ENCODE measurements around the gene SLC9A5.

Gene SLC9A5

GRCh38 chr16:67206838-67207248 is 41.9 kb upstream of the SLC9A5 start:
- Histone ChIP-seq H3K4me3 (ENCODE audit: low read depth, low read length, poor library complexity, severe bottlenecking) (no peak overlapping the region), H3K79me2 (ENCODE audit: insufficient read depth, low read length) (no peaks in the 10 kb centered on the region), H3K4me2 (ENCODE audit: low read length) (no peak overlapping the region), H3K4me1 (ENCODE audit: insufficient read depth, low read length, severe bottlenecking) (no peaks in the 10 kb centered on the region), H3K36me3 (ENCODE audit: insufficient read depth, low read length) (peaks cover 26% of the 10 kb centered on the region), H4K20me1 (ENCODE audit: insufficient read depth, low read length) (no peaks in the 10 kb centered on the region), H3K27me3 (ENCODE audit: insufficient read depth, low read length) (no peaks in the 10 kb centered on the region), H3K9me3 (ENCODE audit: low read length) (no peaks in the 10 kb centered on the region), H3K9me2 (ENCODE audit: low read depth, low read length) (no peaks in the 10 kb centered on the region), H3F3A (ENCODE audit: insufficient read depth, low read length) (no peaks in the 10 kb centered on the region), H3K27ac (ENCODE audit: low read depth, low read length, poor library complexity, severe bottlenecking) (no peak overlapping the region), H2AFZ (ENCODE audit: low read length) (no peak overlapping the region), H3K9ac (ENCODE audit: low read length) (no peak overlapping the region)
- TF ChIP-seq EZH2 (IDR thresholded peaks at IDR 0.05; ENCODE audit: borderline replicate concordance, low read length): no peak
- TF ChIP-seq CTCF (IDR thresholded peaks at IDR 0.05; ENCODE audit: low read length): no peak

- no peaks in the 10 kb centered on the region for H3K4me1 ChIP-seq (ENCODE audit: insufficient read depth, low read length, severe bottlenecking)
- peaks cover 20% of the 10 kb centered on the region for H3K36me3 ChIP-seq (ENCODE audit: insufficient read depth, low read length)
- H3K79me2 ChIP-seq (ENCODE audit: insufficient read depth, low read length): no peaks in the 10 kb centered on the region
- no peak for TF ChIP-seq EZH2 (IDR thresholded peaks at IDR 0.05; ENCODE audit: borderline replicate concordance, low read length)
- TF ChIP-seq CTCF (IDR thresholded peaks at IDR 0.05; ENCODE audit: low read length): no peak
- no peaks in the 10 kb centered on the region for H3K27me3 ChIP-seq (ENCODE audit: insufficient read depth, low read length)
- H3K4me3 ChIP-seq (ENCODE audit: low read depth, low read length, poor library complexity, severe bottlenecking): no peak overlapping the region
- H3K27ac ChIP-seq (ENCODE audit: low read depth, low read length, poor library complexity, severe bottlenecking): no peak overlapping the region
- H2AFZ ChIP-seq (ENCODE audit: low read length): no peak overlapping the region
- H3F3A ChIP-seq (ENCODE audit: insufficient read depth, low read length): no peaks in the 10 kb centered on the region
- H3K9me3 ChIP-seq (ENCODE audit: low read length): no peaks in the 10 kb centered on the region
- H3K9ac ChIP-seq (ENCODE audit: low read length): no peak overlapping the region
- H3K4me2 ChIP-seq (ENCODE audit: low read length): no peak overlapping the region
- no peaks in the 10 kb centered on the region for H3K9me2 ChIP-seq (ENCODE audit: low read depth, low read length)
- no peaks in the 10 kb centered on the region for H4K20me1 ChIP-seq (ENCODE audit: insufficient read depth, low read length)
These were observed 41.3 kb upstream of the SLC9A5 start for GRCh38 chr16:67207249-67208091.

- H2AFZ ChIP-seq (ENCODE audit: low read length): no peak overlapping the region
These were observed 40.5 kb upstream of the SLC9A5 start for GRCh38 chr16:67208154-67208896.

More at GRCh38 chr16:67208154-67208896, 40.5 kb upstream of the SLC9A5 start:
- Histone ChIP-seq H3K27ac (ENCODE audit: low read depth, low read length, poor library complexity, severe bottlenecking) (no peak overlapping the region), H3K79me2 (ENCODE audit: insufficient read depth, low read length) (no peaks in the 10 kb centered on the region), H3K9me2 (ENCODE audit: low read depth, low read length) (no peaks in the 10 kb centered on the region), H3F3A (ENCODE audit: insufficient read depth, low read length) (no peaks in the 10 kb centered on the region), H4K20me1 (ENCODE audit: insufficient read depth, low read length) (no peaks in the 10 kb centered on the region), H3K27me3 (ENCODE audit: insufficient read depth, low read length) (no peaks in the 10 kb centered on the region), H3K36me3 (ENCODE audit: insufficient read depth, low read length) (peaks cover 11% of the 10 kb centered on the region), H3K9me3 (ENCODE audit: low read length) (no peaks in the 10 kb centered on the region), H3K9ac (ENCODE audit: low read length) (no peak overlapping the region), H3K4me3 (ENCODE audit: low read depth, low read length, poor library complexity, severe bottlenecking) (no peak overlapping the region), H3K4me1 (ENCODE audit: insufficient read depth, low read length, severe bottlenecking) (no peaks in the 10 kb centered on the region), H3K4me2 (ENCODE audit: low read length) (no peak overlapping the region)
- TF ChIP-seq EZH2 (IDR thresholded peaks at IDR 0.05; ENCODE audit: borderline replicate concordance, low read length): no peak
- TF ChIP-seq CTCF (IDR thresholded peaks at IDR 0.05; ENCODE audit: low read length): no peak
